GM12874 (cell line): ENCODE measurements around the gene ZNF786.

ENCODE experiments used
- CTCF ChIP-seq: IDR thresholded peaks from 2 replicates; pipeline ENCODE4 v1.5.1; 2011; ENCODE audit warnings: low read depth, mild to moderate bottlenecking, control low read depth, low read length, moderate library complexity; ENCODE audit not compliant: insufficient read depth

The ZNF786 gene

GRCh38 chr7:149125189-149125862, 34.8 kb upstream of the ZNF786 start:
- TF ChIP-seq CTCF: no peak

- no peak for TF ChIP-seq CTCF
These were observed 19.5 kb upstream of the ZNF786 start for GRCh38 chr7:149109969-149110368.

- TF ChIP-seq CTCF: no peak
These were observed 14.2 kb upstream of the ZNF786 start for GRCh38 chr7:149104749-149105148.

- no peak for TF ChIP-seq CTCF
These were observed 13.7 kb upstream of the ZNF786 start for GRCh38 chr7:149104214-149104613.

- TF ChIP-seq CTCF: no peak
These were observed 12.9 kb upstream of the ZNF786 start for GRCh38 chr7:149103424-149103823.

- no peak for TF ChIP-seq CTCF
These were observed 12.1 kb upstream of the ZNF786 start for GRCh38 chr7:149102666-149103065.

- TF ChIP-seq CTCF: no peak
These were observed 10.3 kb upstream of the ZNF786 start for GRCh38 chr7:149100821-149101220.
